Right cardiac atrium (tissue), 5 donors: ENCODE results near the gene PPP1R12C. TPM values are rescaled to one million over a fixed set of nuclear protein-coding genes. Genes with fewer than 3 reads are reported as not detected.

ENCODE experiments used
- ATAC-seq, 2 donors: fragments of 200-7000 bp; cut with Tn5 transposase; one replicate each; pipeline versions ENCODE4 v1.8.0 to v1.9.1; 2020; ENCODE audit warnings: moderate library complexity in 2 of 2, mild to moderate bottlenecking in 1 of 2
- DNase-seq, 3 donors: peaks; one replicate each; pipeline ENCODE4 v3.0.0-alpha.2; 2020
- H3K27ac ChIP-seq: one replicate; pipeline ENCODE4 v1.5.1; 2013; ENCODE audit warnings: mild to moderate bottlenecking, low read length, control low read depth, moderate library complexity
- H3K27me3 ChIP-seq: one replicate; pipeline ENCODE4 v1.6.1; 2013; ENCODE audit not compliant: control insufficient read depth, insufficient read depth
- H3K4me1 ChIP-seq: one replicate; pipeline ENCODE4 v1.6.1; 2013; ENCODE audit warnings: low read length; ENCODE audit not compliant: control insufficient read depth, insufficient read depth
- H3K4me3 ChIP-seq: one replicate; pipeline ENCODE4 v1.5.1; 2013; ENCODE audit warnings: low read length, control low read depth
- H3K9me3 ChIP-seq: one replicate; pipeline ENCODE4 v1.6.1; 2013; ENCODE audit warnings: low read length; ENCODE audit not compliant: control insufficient read depth
- WGBS: extraction: QIAGEN DNeasy Blood & Tissue Kit; methylation state at CpG from one replicate; pipeline ENCODE4 v1.1.7; 2013; 5-methylcytosine and 5-hydroxymethylcytosine counted together
- intact Hi-C, 4 donors: fragments of 100-400 bp; cut with DNase I; formaldehyde crosslinking; loops; one replicate each; pipeline versions ENCODE4 v1.11.0 to v1.14.0; 2022 to 2023
- long read RNA-seq, 4 donors: library from polyadenylated mRNA; unstranded; transcript quantifications; one replicate each; pipeline ENCODE4 v2.0.0, GENCODE V29; 2020 to 2021
- polyA plus RNA-seq: library from polyadenylated mRNA; stranded (reverse); fragments of 200-250 nt; gene quantifications from one replicate; pipeline ENCODE4 v1.2.3, GENCODE V29; 2013
- total RNA-seq, 4 donors: library from RNA; stranded (reverse); fragmentation: NEBNext Ultra II Directional; extraction: Animal tissue kit (Norgen Biotek cat#: 25700); gene quantifications; one replicate each; pipeline ENCODE4 v1.2.1, GENCODE V29; 2021
- donor health status: healthy with polysubstance abuse.
- donor health status: DM: no; HTN: yes; CAD: no.
- donor health status: DM: no; HTN: no; CAD: no.
- donor health status: DM: no; HTN: yes; CAD: no; lungs with severe emphysema.
- donor health status: DM: yes; HTN: yes; CAD: no.

Gene PPP1R12C
- total RNA-seq (100 to 1,000 TPM; 125 to 244 (median 147) TPM), polyA plus RNA-seq (221 TPM)
- long read RNA-seq, donor 1, full-length matches to known transcripts = 29 of 235 reads
- long read RNA-seq, donor 1, partial matches to known transcripts = 148 of 235 reads
- long read RNA-seq, donor 1, other reads (novel, unspliced or antisense) = 58 of 235 reads
- long read RNA-seq, donor 2, transcript PPP1R12C-201 (22 exons, 2,924 nt) = minor isoform, 6 of 120 reads
- long read RNA-seq, donor 2, transcript PPP1R12C-209 (22 exons, 2,269 nt) = major isoform, 7 of 120 reads
- long read RNA-seq, donor 2, partial matches to known transcripts = 58 of 120 reads
- long read RNA-seq, donor 2, other reads (novel, unspliced or antisense) = 48 of 120 reads
- long read RNA-seq, donor 3, partial matches to known transcripts = 12 of 27 reads
- long read RNA-seq, donor 3, other reads (novel, unspliced or antisense) = 14 of 27 reads
- long read RNA-seq, donor 4, transcript PPP1R12C-201 (22 exons, 2,924 nt) = major isoform, 7 of 117 reads
- long read RNA-seq, donor 4, partial matches to known transcripts = 56 of 117 reads
- long read RNA-seq, donor 4, other reads (novel, unspliced or antisense) = 50 of 117 reads

DNA sequence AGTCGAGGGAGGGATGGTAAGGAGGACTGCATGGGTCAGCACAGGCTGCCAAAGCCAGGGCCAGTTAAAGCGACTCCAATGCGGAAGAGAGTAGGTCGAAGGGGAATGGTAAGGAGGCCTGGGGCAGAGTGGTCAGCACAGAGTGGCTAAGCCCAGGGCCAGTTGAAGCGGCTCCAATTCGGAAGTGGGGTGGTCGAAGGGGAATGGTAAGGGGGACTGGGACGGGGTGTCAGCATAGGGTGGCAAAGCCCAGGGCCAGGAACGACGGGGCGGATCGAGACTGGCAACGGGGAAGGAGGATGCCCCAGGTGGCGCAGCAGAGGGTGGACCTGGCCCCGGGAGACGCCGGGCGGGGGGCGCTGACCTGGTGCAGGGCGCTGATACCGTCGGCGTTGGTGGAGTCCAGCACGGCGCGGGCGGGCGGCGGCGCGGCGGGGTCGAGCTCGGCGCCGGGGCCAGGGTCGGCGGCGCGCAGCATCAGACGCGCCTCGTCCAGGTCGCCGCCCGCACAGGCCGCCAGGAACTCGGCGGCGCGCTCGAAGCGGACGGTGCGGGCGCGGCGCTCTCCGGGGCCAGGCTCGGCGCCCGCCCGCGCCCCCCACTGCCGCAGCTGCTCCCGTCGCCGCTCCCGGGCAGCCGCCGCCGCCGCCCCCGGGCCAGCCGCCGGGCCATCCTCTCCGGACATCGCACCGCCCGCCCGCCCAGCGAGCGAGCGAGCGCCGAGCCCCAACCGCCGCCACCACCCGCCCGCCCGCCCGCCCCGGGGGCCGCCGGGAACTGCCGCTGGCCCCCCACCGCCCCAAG lies at the start of gene PPP1R12C:
PPP1R12C (minus strand) TSS at position 779 of the 804 bp plus-strand sequence; CDS start at position 685, 94 bp downstream.
- under 1% methylated on average over 94 of the region's 97 CpGs for WGBS
- intact Hi-C loops = no loop called here
- Histone ChIP-seq H3K27ac (peak within 1 kb of the TSS; percentile 84), H3K27me3 (no peaks in the 10 kb centered on the region), H3K4me3 (peak within 1 kb of the TSS; percentile 91), H3K4me1 (peaks cover 25% of the 10 kb centered on the region), H3K9me3 (no peaks in the 10 kb centered on the region)
- ATAC-seq (no peak), DNase-seq (peak; percentile 51 to 74 (median 74))

- ATAC-seq (peak; percentile 99), DNase-seq (peak; percentile 93 to 97 (median 95))
- no peaks in the 10 kb centered on the region for H3K4me1 ChIP-seq
- WGBS = 2% methylated on average over 33 of the region's 33 CpGs
- peak within 1 kb of the TSS; percentile 30 for H3K4me3 ChIP-seq
- no peak within 1 kb of the TSS for H3K27ac ChIP-seq
- intact Hi-C loops = no loop called here
- no peaks in the 10 kb centered on the region for H3K9me3 ChIP-seq
- no peaks in the 10 kb centered on the region for H3K27me3 ChIP-seq
Observed at GRCh38 chr19:55166530-55167268, 49.3 kb upstream of the PPP1R12C start, which contains the start of gene DNAAF3. Gene DNAAF3, minus strand, starts transcription at chr19:55166613. Its CDS starts 200 bp downstream, at chr19:55166413.

GRCh38 chr19:55165952-55166529 lies 48.6 kb upstream of the PPP1R12C start:
- peak overlapping the region; percentile 30 for H3K4me3 ChIP-seq
- H3K9me3 ChIP-seq = no peaks in the 10 kb centered on the region
- peak; percentile 57 to 84 (median 76) for DNase-seq
- no peaks in the 10 kb centered on the region for H3K27me3 ChIP-seq
- H3K27ac ChIP-seq = no peak overlapping the region
- H3K4me1 ChIP-seq = no peaks in the 10 kb centered on the region
- 2% methylated on average over 34 of the region's 34 CpGs for WGBS
- intact Hi-C loops = no loop called here
- ATAC-seq = peak; percentile 63 to 77

DNA sequence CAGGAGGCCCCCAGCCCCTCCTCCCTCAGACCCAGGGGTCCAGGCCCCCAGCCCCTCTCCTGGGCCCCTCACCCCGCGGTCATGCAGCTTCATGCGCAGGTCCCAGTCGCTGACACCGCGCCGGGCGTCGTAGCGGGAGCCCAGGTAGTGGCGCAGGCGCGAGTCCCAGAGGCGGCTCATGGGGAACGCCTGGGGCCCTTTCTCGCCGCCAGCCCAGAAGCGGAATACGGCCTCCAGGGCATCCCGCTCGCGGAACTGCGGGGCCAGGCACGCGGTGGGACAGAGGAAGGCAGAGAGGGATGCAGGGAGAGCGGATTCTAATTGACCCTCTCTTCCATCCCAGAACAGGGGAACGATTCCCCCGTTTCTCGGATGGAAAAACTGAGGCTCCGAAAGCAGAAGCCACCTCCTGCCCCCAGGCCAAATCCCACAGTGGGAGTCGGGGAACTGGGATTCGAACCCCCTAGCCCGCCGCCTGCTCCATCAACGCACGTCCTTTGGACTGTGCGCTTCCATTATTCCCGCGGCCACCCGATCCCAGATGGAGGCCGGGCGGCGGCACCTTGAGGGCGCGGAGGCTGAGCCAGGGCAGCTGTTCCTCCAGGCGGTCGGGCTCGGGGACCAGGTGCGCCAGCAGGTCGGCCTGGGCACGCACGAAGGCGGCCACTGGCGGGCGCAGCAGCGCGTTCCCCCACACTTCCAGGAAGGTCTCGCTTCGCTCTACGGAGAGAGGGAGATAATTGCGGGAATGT lies 44.3 kb upstream of the PPP1R12C start:
- Histone ChIP-seq H3K4me1 (no peaks in the 10 kb centered on the region), H3K9me3 (no peaks in the 10 kb centered on the region), H3K27ac (no peak overlapping the region), H3K4me3 (no peak overlapping the region), H3K27me3 (no peaks in the 10 kb centered on the region)
- intact Hi-C loops = no loop called here
- DNase-seq (peak in 1 of 3 donors; percentile 39), ATAC-seq (no peak)
- WGBS = 34% methylated on average over 61 of the region's 61 CpGs

GRCh38 chr19:55160986-55161365 lies 43.5 kb upstream of the PPP1R12C start:
- no peak for ATAC-seq
- Histone ChIP-seq H3K27me3 (no peaks in the 10 kb centered on the region), H3K4me3 (no peak overlapping the region), H3K9me3 (no peaks in the 10 kb centered on the region), H3K27ac (no peak overlapping the region), H3K4me1 (no peaks in the 10 kb centered on the region)
- peak in 1 of 3 donors; percentile 40 for DNase-seq
- WGBS = 17% methylated on average over 32 of the region's 32 CpGs
- intact Hi-C loops = no loop called here

GRCh38 chr19:55160128-55160985 lies 42.9 kb upstream of the PPP1R12C start:
- WGBS = 1% methylated on average over 33 of the region's 33 CpGs
- DNase-seq = peak; percentile 85 to 95 (median 92)
- Histone ChIP-seq H3K27me3 (no peaks in the 10 kb centered on the region), H3K27ac (peak overlapping the region; percentile 63), H3K4me1 (no peaks in the 10 kb centered on the region), H3K4me3 (peak overlapping the region; percentile 6), H3K9me3 (no peaks in the 10 kb centered on the region)
- intact Hi-C loops = no loop called here
- ATAC-seq = peak; percentile 53 to 56

DNA sequence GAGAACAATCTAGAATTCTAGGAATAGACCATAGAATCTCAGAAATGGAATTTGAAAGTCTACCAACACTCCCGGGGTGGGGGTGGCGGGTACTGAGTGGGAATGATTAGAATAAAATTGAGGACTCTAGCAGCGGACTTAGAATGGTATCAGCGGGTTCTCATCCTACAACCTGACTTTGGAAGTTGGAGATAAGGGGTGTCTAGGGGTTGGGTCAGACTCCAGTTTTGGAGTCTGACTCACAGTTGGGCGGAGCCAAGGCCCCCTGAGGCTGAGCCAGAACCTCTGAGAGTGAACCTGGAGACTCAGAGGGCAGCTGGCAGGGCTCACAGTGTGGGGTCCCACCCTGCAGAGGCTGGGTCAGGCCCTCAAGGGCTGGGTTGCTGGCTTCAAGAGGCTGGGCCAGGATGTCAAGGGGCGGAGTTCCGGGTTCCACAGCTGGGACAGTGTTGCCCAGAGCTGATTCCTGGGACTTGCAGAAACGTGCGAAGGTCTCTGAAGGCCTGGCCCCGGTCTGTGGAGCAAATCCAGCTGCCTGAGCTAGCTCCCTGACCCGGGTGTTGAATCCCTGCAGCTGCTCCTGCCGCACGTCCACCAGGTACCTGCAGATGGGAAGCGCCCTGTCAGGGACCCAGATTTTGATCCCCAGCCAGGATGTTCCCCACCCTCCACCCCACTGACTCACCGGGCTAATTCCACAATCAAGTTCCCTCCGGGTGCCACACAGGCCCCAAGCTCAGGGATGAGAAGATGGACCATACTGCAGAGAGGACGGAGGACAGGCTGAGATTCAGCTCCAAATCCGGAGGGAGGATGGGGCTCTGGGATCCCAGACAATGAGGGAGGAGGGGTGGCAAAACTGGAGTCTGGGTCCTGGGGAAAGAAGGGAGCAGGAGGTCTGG lies 41.7 kb upstream of the PPP1R12C start:
- intact Hi-C loops = no loop called here
- Histone ChIP-seq H3K4me1 (no peaks in the 10 kb centered on the region), H3K9me3 (no peaks in the 10 kb centered on the region), H3K27me3 (no peaks in the 10 kb centered on the region), H3K27ac (peak overlapping the region; percentile 98), H3K4me3 (peak overlapping the region; percentile 6)
- peak; percentile 84 to 91 (median 88) for DNase-seq
- peak; percentile 70 to 85 for ATAC-seq
- 29% methylated on average over 18 of the region's 18 CpGs for WGBS

DNA sequence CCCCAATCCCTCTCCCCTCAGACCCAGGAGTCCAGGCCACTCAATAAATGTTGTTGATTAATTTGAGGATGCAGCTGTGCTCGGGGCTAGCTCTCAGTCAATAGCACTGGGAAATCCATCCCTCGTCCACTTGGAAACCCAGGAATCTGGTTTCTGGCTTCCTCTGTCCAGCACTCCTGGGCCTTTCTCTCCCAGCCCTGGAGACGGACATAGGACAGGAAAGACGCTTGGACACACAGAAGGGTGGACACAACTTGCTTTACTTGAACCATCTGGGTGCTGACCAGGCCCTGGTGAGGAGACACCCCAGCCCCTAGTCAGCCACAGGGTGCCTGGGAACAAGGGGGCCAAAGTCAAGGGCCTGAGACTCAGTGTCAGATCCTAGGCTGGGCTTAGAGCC lies 41.0 kb upstream of the PPP1R12C start:
- Histone ChIP-seq H3K4me3 (no peak overlapping the region), H3K4me1 (no peaks in the 10 kb centered on the region), H3K9me3 (no peaks in the 10 kb centered on the region), H3K27me3 (no peaks in the 10 kb centered on the region), H3K27ac (peak overlapping the region; percentile 98)
- intact Hi-C loops = no loop called here
- no peak for ATAC-seq
- DNase-seq = peak in 1 of 3 donors; percentile 27
- 33% methylated on average over 4 of the region's 4 CpGs for WGBS
